Endothelial cell of umbilical vein (primary cell): Measurements from ENCODE around the gene METRN. TPM values are rescaled to one million over a fixed set of nuclear protein-coding genes. Genes with fewer than 3 reads are reported as not detected.

Experiments
- BruUV-seq: library from RNA; stranded (reverse); fragments of 400-500 nt; replicated peaks from 2 replicates; lab custom pipeline; 2021; lab: Mats Ljungman, UMichigan
- CTCF ChIA-PET: fragments of 300-600, 350-600 bp; sonication (Branson Sonifier 250); formaldehyde crosslinking; loops from one replicate; lab custom pipeline; 2021; ENCODE audit warnings: antibody characterized with exemption, inconsistent platforms; lab: Charles Lee
- POLR2A ChIA-PET: fragments of 300-600, 350-600 bp; sonication (Branson Sonifier 250); formaldehyde crosslinking; loops from one replicate; lab custom pipeline; 2021; ENCODE audit warnings: antibody characterized with exemption, inconsistent platforms; lab: Charles Lee
- DNase-seq: peaks from one replicate; pipeline ENCODE4 v3.0.0-alpha.2; 2011; ENCODE audit warnings: low read depth, low spot score
- FAIRE-seq: peaks from 2 replicates; lab custom pipeline; 2011; peaks lifted over from hg19 to GRCh38; lab: Jason Lieb, UNC
- H2AFZ ChIP-seq: 2 replicates; pipeline ENCODE4 v1.6.0; 2012; ENCODE audit warnings: low read depth, low read length, control low read depth, inconsistent platforms
- H3K27ac ChIP-seq: 2 replicates; pipeline ENCODE4 v1.5.1; 2011; ENCODE audit warnings: low read depth, mild to moderate bottlenecking, control low read depth, low read length, moderate library complexity; ENCODE audit not compliant: insufficient read depth
- H3K27me3 ChIP-seq, 2 experiments: 2 replicates each; pipeline versions ENCODE4 v1.6.0 to v1.6.1; 2011; ENCODE audit warnings: low read length in 2 of 2, mixed read lengths in 1 of 2; ENCODE audit not compliant: control insufficient read depth in 2 of 2, insufficient read depth in 2 of 2
- H3K36me3 ChIP-seq, 2 experiments: 2 replicates in 1 of 2; 3 replicates in 1 of 2; pipeline ENCODE4 v1.5.1; 2011; ENCODE audit warnings: low read length in 2 of 2, mild to moderate bottlenecking in 1 of 2, moderate library complexity in 1 of 2; ENCODE audit not compliant: control insufficient read depth in 2 of 2, insufficient read depth in 2 of 2; ENCODE audit errors: extremely low read depth in 1 of 2
- H3K4me1 ChIP-seq: 3 replicates; pipeline ENCODE4 v1.5.1; 2011; ENCODE audit warnings: mild to moderate bottlenecking, low read length; ENCODE audit not compliant: control insufficient read depth, insufficient read depth; ENCODE audit errors: extremely low read depth
- H3K4me2 ChIP-seq: 2 replicates; pipeline ENCODE4 v1.6.1; 2011; ENCODE audit warnings: low read length, control low read depth, mixed read lengths; ENCODE audit not compliant: insufficient read depth
- H3K4me3 ChIP-seq, 3 experiments: fragments of 200-600 bp in 1 of 3; sonication (generic), shearing (Covaris generic) in 1 of 3; replicated peaks in 1 of 3; 2 replicates each; pipeline ENCODE4 v1.5.1; 2011 to 2016; ENCODE audit warnings: control low read depth in 3 of 3, low read length in 3 of 3, mild to moderate bottlenecking in 2 of 3, inconsistent platforms in 1 of 3, low read depth in 1 of 3, moderate library complexity in 1 of 3; ENCODE audit not compliant: insufficient read depth in 1 of 3
- H3K79me2 ChIP-seq: 2 replicates; pipeline ENCODE4 v1.6.0; 2012; ENCODE audit warnings: low read length, inconsistent platforms; ENCODE audit not compliant: control insufficient read depth, insufficient read depth
- H3K9ac ChIP-seq: replicated peaks from 2 replicates; pipeline ENCODE3; 2011; ENCODE audit warnings: low read length, control low read depth; ENCODE audit not compliant: insufficient read depth; ENCODE audit errors: extremely low read depth
- H3K9me1 ChIP-seq: replicated peaks from 3 replicates; pipeline ENCODE4 v1.6.0; 2011; ENCODE audit warnings: mild to moderate bottlenecking, low read length; ENCODE audit not compliant: control insufficient read depth, insufficient read depth; ENCODE audit errors: extremely low read depth
- H3K9me3 ChIP-seq: replicated peaks from 2 replicates; pipeline ENCODE4 v1.5.1; 2012; ENCODE audit warnings: low read length, inconsistent platforms; ENCODE audit not compliant: control insufficient read depth, insufficient read depth
- H4K20me1 ChIP-seq: replicated peaks from 2 replicates; pipeline ENCODE3; 2011; ENCODE audit warnings: mild to moderate bottlenecking, low read length; ENCODE audit not compliant: control insufficient read depth, insufficient read depth; ENCODE audit errors: extremely low read depth
- EZH2 ChIP-seq: IDR thresholded peaks from 2 replicates; pipeline ENCODE4 v1.6.1; 2012; ENCODE audit warnings: borderline replicate concordance, low read depth, mild to moderate bottlenecking, moderate library complexity, low read length, inconsistent platforms; ENCODE audit not compliant: severe bottlenecking
- FOS ChIP-seq: IDR thresholded peaks from 2 replicates; pipeline ENCODE4 v1.6.1; 2011; ENCODE audit warnings: mild to moderate bottlenecking, low read length, moderate library complexity, borderline replicate concordance; ENCODE audit not compliant: insufficient read depth
- GATA2 ChIP-seq: IDR thresholded peaks from 2 replicates; pipeline ENCODE4 v1.7.0; 2011; ENCODE audit warnings: low read depth, mild to moderate bottlenecking, moderate library complexity, mixed read lengths, low read length; ENCODE audit not compliant: insufficient read length, insufficient read depth
- JUN ChIP-seq: IDR thresholded peaks from 2 replicates; pipeline ENCODE4 v1.6.1; 2011; ENCODE audit warnings: borderline replicate concordance, low read depth; ENCODE audit not compliant: insufficient read length, insufficient read depth
- MYC ChIP-seq: IDR thresholded peaks from one replicate; pipeline ENCODE4 v1.6.1; 2011; ENCODE audit warnings: mild to moderate bottlenecking, low read depth, low read length
- POLR2A ChIP-seq: IDR thresholded peaks from 2 replicates; pipeline ENCODE4 v1.6.1; 2012; ENCODE audit warnings: low read depth, mild to moderate bottlenecking, control low read depth, low read length
- POLR2AphosphoS5 ChIP-seq: IDR thresholded peaks from 2 replicates; pipeline ENCODE4 v1.6.1; 2012; ENCODE audit warnings: low read depth, mild to moderate bottlenecking, control low read depth, low read length, moderate library complexity; ENCODE audit not compliant: insufficient read depth
- dilution Hi-C: fragments of 300-500 bp; cut with MboI; formaldehyde crosslinking; loops from one replicate; pipeline ENCODE4 v1.15.0; 2019; ENCODE audit warnings: low sequenced_read_pairs; ENCODE audit not compliant: extremely low pct_ligation_motif_present
- intact Hi-C: fragments of 100-400 bp; cut with micrococcal nuclease; formaldehyde crosslinking; loops from one replicate; pipeline ENCODE4 v1.10.0; 2022
- polyA plus RNA-seq, 4 experiments: library from polyadenylated mRNA; depleted of rRNA in 3 of 4; stranded (reverse) in 3 of 4; unstranded in 1 of 4; fragments of >200 nt; gene quantifications; 2 replicates each; pipeline versions ENCODE4 v1.2.1 to v1.2.3, GENCODE V29; 2011 to 2012; ENCODE audit warnings: missing spikeins in 1 of 4
- total RNA-seq: library from RNA; stranded (reverse); gene quantifications from 2 replicates; pipeline ENCODE4 v1.2.3, GENCODE V29; 2021
- TF ChIP-seq, protein P1 (sequence below), 2 donors: IDR thresholded peaks; 1 replicate in 1 of 2; 2 replicates in 1 of 2; pipeline ENCODE4 v1.5.1; 2011; ENCODE audit warnings: low read length in 2 of 2, mild to moderate bottlenecking in 2 of 2, moderate library complexity in 2 of 2, control low read depth in 1 of 2, inconsistent platforms in 1 of 2, low read depth in 1 of 2; ENCODE audit not compliant: insufficient read depth in 1 of 2; ENCODE audit errors: extremely low read depth in 1 of 2
- TF ChIP-seq, protein P2 (sequence below): IDR thresholded peaks from 2 replicates; pipeline ENCODE4 v1.6.1; 2011; ENCODE audit not compliant: insufficient read depth, insufficient read length

METRN gene
- total and polyA plus RNA-seq, 2 donors (not counting 3 experiments of a cell fraction or from before 2014, with no cell fraction given), result 10.0 to 16.1 TPM

- intact Hi-C loops (no loop called here), dilution Hi-C loops (no loop called here)
- DNase-seq, result no peak
- TF ChIP-seq POLR2AphosphoS5, result no peak
- no peak for TF ChIP-seq MYC
- no peak for TF ChIP-seq POLR2A
- no peak for TF ChIP-seq GATA2
- TF ChIP-seq, protein P1, sequence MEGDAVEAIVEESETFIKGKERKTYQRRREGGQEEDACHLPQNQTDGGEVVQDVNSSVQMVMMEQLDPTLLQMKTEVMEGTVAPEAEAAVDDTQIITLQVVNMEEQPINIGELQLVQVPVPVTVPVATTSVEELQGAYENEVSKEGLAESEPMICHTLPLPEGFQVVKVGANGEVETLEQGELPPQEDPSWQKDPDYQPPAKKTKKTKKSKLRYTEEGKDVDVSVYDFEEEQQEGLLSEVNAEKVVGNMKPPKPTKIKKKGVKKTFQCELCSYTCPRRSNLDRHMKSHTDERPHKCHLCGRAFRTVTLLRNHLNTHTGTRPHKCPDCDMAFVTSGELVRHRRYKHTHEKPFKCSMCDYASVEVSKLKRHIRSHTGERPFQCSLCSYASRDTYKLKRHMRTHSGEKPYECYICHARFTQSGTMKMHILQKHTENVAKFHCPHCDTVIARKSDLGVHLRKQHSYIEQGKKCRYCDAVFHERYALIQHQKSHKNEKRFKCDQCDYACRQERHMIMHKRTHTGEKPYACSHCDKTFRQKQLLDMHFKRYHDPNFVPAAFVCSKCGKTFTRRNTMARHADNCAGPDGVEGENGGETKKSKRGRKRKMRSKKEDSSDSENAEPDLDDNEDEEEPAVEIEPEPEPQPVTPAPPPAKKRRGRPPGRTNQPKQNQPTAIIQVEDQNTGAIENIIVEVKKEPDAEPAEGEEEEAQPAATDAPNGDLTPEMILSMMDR (IDR thresholded peaks at IDR 0.05; ENCODE audit: extremely low read depth in 1 of 2, insufficient read depth in 1 of 2, low read depth in 1 of 2, low read length in 2 of 2), result no peak
- TF ChIP-seq FOS, result no peak
- no peak for TF ChIP-seq EZH2
- TF ChIP-seq JUN, result no peak
- TF ChIP-seq, protein P2, sequence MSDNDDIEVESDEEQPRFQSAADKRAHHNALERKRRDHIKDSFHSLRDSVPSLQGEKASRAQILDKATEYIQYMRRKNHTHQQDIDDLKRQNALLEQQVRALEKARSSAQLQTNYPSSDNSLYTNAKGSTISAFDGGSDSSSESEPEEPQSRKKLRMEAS, result no peak
- FAIRE-seq, result no peak
- Histone ChIP-seq H3K9me3 (no peaks in the 10 kb centered on the region), H3K9me1 (no peaks in the 10 kb centered on the region), H3K36me3 (no peaks in the 10 kb centered on the region), H3K4me1 (no peaks in the 10 kb centered on the region), H2AFZ (no peak overlapping the region), H3K79me2 (no peaks in the 10 kb centered on the region), H3K9ac (no peak overlapping the region), H3K27me3 (peaks cover 4% of the 10 kb centered on the region in 2 experiments), H3K4me2 (no peak overlapping the region), H3K27ac (no peak overlapping the region), H3K4me3 (no peak overlapping the region), H4K20me1 (no peaks in the 10 kb centered on the region)
- CTCF ChIA-PET, result interaction anchor here (0.6 to 1.0 kb wide), 3 partner anchors 29 to 1312 kb away, joined by 3 read pairs; no protein-coding TSS in a partner anchor
- POLR2A ChIA-PET, result no interaction called here
- BruUV-seq, result no TSS peak
Observed at GRCh38 chr16:756428-756827, 41.5 kb downstream of the METRN start.
